GM21786 (cell line): ENCODE data around the gene NAGA.

Experiments
- ATAC-seq: cut with Tn5 transposase; IDR thresholded peaks from one replicate; pipeline ENCODE4 v1.9.1; 2021; ENCODE audit not compliant: unreplicated experiment

NAGA gene

GRCh38 chr22:42050641-42051180 lies 19.9 kb downstream of the NAGA start:
- no peak for ATAC-seq

- ATAC-seq = no peak
Observed at GRCh38 chr22:42041784-42042183, 28.8 kb downstream of the NAGA start.

GRCh38 chr22:42039271-42039670 lies 31.3 kb downstream of the NAGA start:
- no peak for ATAC-seq

- ATAC-seq = no peak
Observed at GRCh38 chr22:42035256-42035655, 35.4 kb downstream of the NAGA start.

GRCh38 chr22:42033263-42034181 lies 37.1 kb downstream of the NAGA start:
- no peak for ATAC-seq

- no peak for ATAC-seq
Observed at GRCh38 chr22:42026705-42027104, 43.9 kb downstream of the NAGA start.

- no peak for ATAC-seq
Observed at GRCh38 chr22:42025421-42025820, 45.2 kb downstream of the NAGA start.

GRCh38 chr22:42022162-42022847 lies 48.3 kb downstream of the NAGA start:
- no peak for ATAC-seq

GRCh38 chr22:42021571-42021970 lies 49.0 kb downstream of the NAGA start:
- ATAC-seq = no peak

GRCh38 chr22:42018224-42018623 lies 52.4 kb downstream of the NAGA start:
- no peak for ATAC-seq

GRCh38 chr22:42016111-42016510 lies 54.5 kb downstream of the NAGA start:
- no peak for ATAC-seq

GRCh38 chr22:42013385-42013784 lies 57.2 kb downstream of the NAGA start:
- no peak for ATAC-seq

- ATAC-seq = no peak
Observed at GRCh38 chr22:42010778-42011177, 59.8 kb downstream of the NAGA start.
